Keratinocyte (primary cell): ENCODE data around the gene VCL. TPM values are rescaled to one million over a fixed set of nuclear protein-coding genes. Genes with fewer than 3 reads are reported as not detected.

Experiments
- DNase-seq: peaks from one replicate; pipeline ENCODE4 v3.0.0-alpha.2; 2011; ENCODE audit warnings: low read depth, missing footprints, low spot score
- FAIRE-seq: peaks from 2 replicates; lab custom pipeline; 2011; peaks lifted over from hg19 to GRCh38; lab: Jason Lieb, UNC
- H2AFZ ChIP-seq: 2 replicates; pipeline ENCODE4 v1.6.0; 2012; ENCODE audit warnings: low read length, control low read depth, inconsistent platforms; ENCODE audit not compliant: control insufficient read depth
- H3K27ac ChIP-seq: 2 replicates; pipeline ENCODE4 v1.5.1; 2011; ENCODE audit warnings: low read length; ENCODE audit not compliant: control insufficient read depth, insufficient read depth
- H3K27me3 ChIP-seq: 3 replicates; pipeline ENCODE4 v1.6.0; 2011; ENCODE audit warnings: low read length; ENCODE audit not compliant: control insufficient read depth, insufficient read depth; ENCODE audit errors: extremely low read depth
- H3K36me3 ChIP-seq, 2 experiments: 2 replicates in 1 of 2; 3 replicates in 1 of 2; pipeline ENCODE4 v1.5.1; 2011; ENCODE audit warnings: low read length in 2 of 2, mild to moderate bottlenecking in 1 of 2; ENCODE audit not compliant: control insufficient read depth in 2 of 2, insufficient read depth in 2 of 2; ENCODE audit errors: extremely low read depth in 1 of 2
- H3K4me1 ChIP-seq: 3 replicates; pipeline ENCODE4 v1.5.1; 2011; ENCODE audit warnings: low read length; ENCODE audit not compliant: control insufficient read depth, insufficient read depth; ENCODE audit errors: extremely low read depth
- H3K4me2 ChIP-seq: 3 replicates; pipeline ENCODE4 v1.6.0; 2011; ENCODE audit warnings: low read depth, low read length; ENCODE audit not compliant: control insufficient read depth, insufficient read depth; ENCODE audit errors: extremely low read depth
- H3K4me3 ChIP-seq, 3 experiments: fragments of 200-600 bp in 1 of 3; sonication (generic) in 1 of 3; 2 replicates in 2 of 3; 3 replicates in 1 of 3; pipeline ENCODE4 v1.5.1; 2011 to 2016; ENCODE audit warnings: low read length in 3 of 3, mild to moderate bottlenecking in 3 of 3, control low read depth in 2 of 3, inconsistent platforms in 1 of 3, low read depth in 1 of 3, mixed read lengths in 1 of 3, mixed run types in 1 of 3, moderate library complexity in 1 of 3; ENCODE audit not compliant: control insufficient read depth in 2 of 3, insufficient read depth in 2 of 3; ENCODE audit errors: extremely low read depth in 1 of 3
- H3K79me2 ChIP-seq: 2 replicates; pipeline ENCODE4 v1.6.0; 2012; ENCODE audit warnings: low read length; ENCODE audit not compliant: control insufficient read depth, insufficient read depth
- H3K9ac ChIP-seq: 3 replicates; pipeline ENCODE4 v1.6.0; 2011; ENCODE audit warnings: low read length; ENCODE audit not compliant: control insufficient read depth, insufficient read depth; ENCODE audit errors: extremely low read depth
- H3K9me1 ChIP-seq: 3 replicates; pipeline ENCODE4 v1.6.0; 2011; ENCODE audit warnings: low read length; ENCODE audit not compliant: control insufficient read depth, insufficient read depth; ENCODE audit errors: extremely low read depth
- H3K9me3 ChIP-seq: 2 replicates; pipeline ENCODE4 v1.5.1; 2012; ENCODE audit warnings: low read depth, low read length; ENCODE audit not compliant: control insufficient read depth
- H4K20me1 ChIP-seq: 3 replicates; pipeline ENCODE4 v1.6.0; 2011; ENCODE audit warnings: low read length; ENCODE audit not compliant: control insufficient read depth, insufficient read depth; ENCODE audit errors: extremely low read depth
- CTCF ChIP-seq, 3 experiments: IDR thresholded peaks in 1 of 3; conservative IDR thresholded peaks in 1 of 3; optimal IDR thresholded peaks in 1 of 3; 2 replicates in 2 of 3; 3 replicates in 1 of 3; pipeline versions ENCODE3 to v1.5.1; 2011; ENCODE audit warnings: low read length in 3 of 3, mild to moderate bottlenecking in 3 of 3, moderate library complexity in 2 of 3, control low read depth in 1 of 3, inconsistent platforms in 1 of 3; ENCODE audit not compliant: insufficient read depth in 2 of 3; ENCODE audit errors: extremely low read depth in 1 of 3
- EZH2 ChIP-seq: IDR thresholded peaks from one replicate; pipeline ENCODE4 v1.6.1; 2012; ENCODE audit warnings: inconsistent platforms, mild to moderate bottlenecking, low read length, moderate library complexity
- dilution Hi-C: fragments of 300-500 bp; cut with MboI; formaldehyde crosslinking; loops from one replicate; pipeline ENCODE4 v1.7.0; 2020; ENCODE audit warnings: low sequenced_read_pairs; ENCODE audit not compliant: extremely low pct_ligation_motif_present
- polyA plus RNA-seq, 5 experiments: library from polyadenylated mRNA; depleted of rRNA in 3 of 5; stranded (reverse) in 3 of 5; stranded (forward) in 1 of 5; unstranded in 1 of 5; fragments of >200 nt; gene quantifications; 1 replicate in 1 of 5; 2 replicates in 3 of 5; 3 replicates in 1 of 5; pipeline versions ENCODE4 v1.2.1 to v1.2.3, GENCODE V29; 2011 to 2012; ENCODE audit warnings: missing spikeins in 2 of 5, low read depth in 1 of 5, low replicate concordance in 1 of 5

Gene VCL
- polyA plus RNA-seq, 1 donor (not counting 4 experiments of a cell fraction or from before 2014, with no cell fraction given) = 102 TPM

DNA sequence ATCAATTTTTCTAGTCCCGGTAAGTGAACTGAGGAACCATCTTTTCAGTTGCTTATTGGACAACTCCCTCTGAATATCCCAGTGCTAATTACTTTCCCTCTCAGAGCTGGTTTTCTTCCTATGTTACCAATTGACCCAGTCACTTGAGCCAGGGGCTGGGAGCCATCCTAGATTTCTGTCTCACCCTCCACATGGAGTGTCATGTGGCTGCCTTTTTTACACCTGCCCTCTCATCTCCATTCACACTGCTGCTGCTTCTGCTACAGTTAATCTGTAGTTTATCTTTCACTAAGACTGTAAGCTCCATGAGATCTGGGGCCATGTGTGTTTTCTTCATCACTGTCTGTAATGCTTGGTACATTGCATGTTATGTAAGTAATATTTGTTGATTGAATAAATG lies 35.8 kb downstream of the VCL start:
- Histone ChIP-seq H2AFZ (no peak overlapping the region), H3K27ac (peak overlapping the region; percentile 48), H3K27me3 (no peaks in the 10 kb centered on the region), H3K9me3 (no peaks in the 10 kb centered on the region), H3K9ac (no peak overlapping the region), H4K20me1 (no peaks in the 10 kb centered on the region), H3K36me3 (peaks cover 6 to 9% of the 10 kb centered on the region in 2 experiments), H3K9me1 (no peaks in the 10 kb centered on the region), H3K79me2 (peaks cover 52% of the 10 kb centered on the region), H3K4me1 (peaks cover 12% of the 10 kb centered on the region), H3K4me2 (no peak overlapping the region), H3K4me3 (no peak overlapping the region)
- FAIRE-seq (no peak), DNase-seq (no peak)
- TF ChIP-seq EZH2 (no peak), CTCF (optimal IDR thresholded peaks at IDR 0.05 in 1 of 3, IDR thresholded peaks at IDR 0.05 in 1 of 3, conservative IDR thresholded peaks at IDR 0.05 in 1 of 3; ENCODE audit: extremely low read depth in 1 of 3, insufficient read depth in 2 of 3, low read length in 3 of 3) (no peak)
- dilution Hi-C loops = no loop called here

- DNase-seq (no peak), FAIRE-seq (no peak)
- Histone ChIP-seq H3K9me3 (no peaks in the 10 kb centered on the region), H3K79me2 (peaks cover 47% of the 10 kb centered on the region), H3K9me1 (no peaks in the 10 kb centered on the region), H4K20me1 (no peaks in the 10 kb centered on the region), H3K36me3 (peaks cover 6 to 9% of the 10 kb centered on the region in 2 experiments), H3K4me1 (peaks cover 12% of the 10 kb centered on the region), H2AFZ (no peak overlapping the region), H3K4me3 (no peak overlapping the region), H3K27me3 (no peaks in the 10 kb centered on the region), H3K27ac (no peak overlapping the region), H3K9ac (no peak overlapping the region), H3K4me2 (no peak overlapping the region)
- dilution Hi-C loops = no loop called here
- TF ChIP-seq EZH2 = no peak
- no peak for TF ChIP-seq CTCF (optimal IDR thresholded peaks at IDR 0.05 in 1 of 3, IDR thresholded peaks at IDR 0.05 in 1 of 3, conservative IDR thresholded peaks at IDR 0.05 in 1 of 3; ENCODE audit: extremely low read depth in 1 of 3, insufficient read depth in 2 of 3, low read length in 3 of 3)
These were observed 36.4 kb downstream of the VCL start for GRCh38 chr10:74034301-74034700.
